K562 (cell line): ENCODE data around the gene POFUT2. TPM values are rescaled to one million over a fixed set of nuclear protein-coding genes. Genes with fewer than 3 reads are reported as not detected.

Source experiments
- ARID2 ChIP-seq: fragments of 450-650 bp; IDR thresholded peaks from 2 replicates; pipeline ENCODE4 v1.6.1; 2017; ENCODE audit warnings: antibody characterized with exemption, mild to moderate bottlenecking
- CCAR2 ChIP-seq: fragments of 200-400 bp; formaldehyde crosslinking; IDR thresholded peaks from 2 replicates; pipeline ENCODE4 v1.6.1; 2017; ENCODE audit warnings: mild to moderate bottlenecking, low read depth, low read length
- CREB5 ChIP-seq: fragments of 250-450 bp; sonication (Bioruptor Pico); IDR thresholded peaks from 2 replicates; pipeline ENCODE4 v1.5.0; 2020; ENCODE audit warnings: mild to moderate bottlenecking
- ELF1 ChIP-seq: fragments of 200-800 bp; sonication (Bioruptor generic); IDR thresholded peaks from 2 replicates; pipeline ENCODE4 v1.6.1; 2016; ENCODE audit warnings: missing genetic modification characterization, missing compliant biosample characterization
- EP300 ChIP-seq: IDR thresholded peaks from 2 replicates; pipeline ENCODE4 v1.6.1; 2012; ENCODE audit warnings: low read length, improper control_type of control experiment
- FOSL1 ChIP-seq: fragments of 200-800 bp; sonication (Bioruptor generic); conservative IDR thresholded peaks from 2 replicates; pipeline ENCODE4 v1.6.1; 2016; ENCODE audit warnings: missing genetic modification characterization, missing compliant biosample characterization
- HEY1 ChIP-seq: fragments of 250-450 bp; sonication (Bioruptor Pico); IDR thresholded peaks from 2 replicates; pipeline ENCODE4 v1.5.0; 2020; ENCODE audit warnings: mild to moderate bottlenecking, moderate library complexity, borderline replicate concordance
- HINFP ChIP-seq: fragments of 450-650 bp; conservative IDR thresholded peaks from 2 replicates; pipeline ENCODE4 v1.6.1; 2016; ENCODE audit warnings: missing genetic modification characterization, low read depth, mild to moderate bottlenecking, control low read depth, missing compliant biosample characterization
- ID3 ChIP-seq, 2 experiments: fragments of 250-450 bp in 1 of 2; fragments of 450-650 bp in 1 of 2; sonication (Bioruptor Pico) in 1 of 2; IDR thresholded peaks; 2 replicates each; pipeline versions ENCODE4 v1.6.1 to v1.8.0; 2016 to 2021; ENCODE audit warnings: mild to moderate bottlenecking in 2 of 2, moderate library complexity in 2 of 2, missing compliant biosample characterization in 1 of 2, missing genetic modification characterization in 1 of 2
- MAZ ChIP-seq, 2 experiments: fragments of 450-650 bp in 1 of 2; sonication (generic) in 1 of 2; formaldehyde crosslinking; IDR thresholded peaks in 1 of 2; conservative IDR thresholded peaks in 1 of 2; 2 replicates each; pipeline versions ENCODE4 v1.4.0 to v1.5.0; 2020; ENCODE audit warnings: mild to moderate bottlenecking in 1 of 2, missing genetic modification reagents in 1 of 2
- MNT ChIP-seq, 2 experiments: fragments of 450-650 bp; conservative IDR thresholded peaks; 2 replicates each; pipeline ENCODE4 v1.6.1; 2017; ENCODE audit warnings: mild to moderate bottlenecking in 2 of 2, moderate library complexity in 2 of 2
- PREB ChIP-seq: sonication (generic); formaldehyde crosslinking; IDR thresholded peaks from 2 replicates; pipeline ENCODE4 v1.8.1; 2023; ENCODE audit warnings: mild to moderate bottlenecking, missing genetic modification reagents
- RAD21 ChIP-seq, 2 experiments: fragments of 250-450 bp in 1 of 2; fragments of 450-650 bp in 1 of 2; sonication (Bioruptor Pico) in 1 of 2; formaldehyde crosslinking in 1 of 2; IDR thresholded peaks in 1 of 2; conservative IDR thresholded peaks in 1 of 2; 2 replicates each; pipeline versions ENCODE4 v1.4.0 to v1.8.0; 2020 to 2022; ENCODE audit warnings: mild to moderate bottlenecking in 2 of 2, moderate library complexity in 1 of 2
- SMAD4 ChIP-seq: fragments of 250-450 bp; sonication (Bioruptor Pico); conservative IDR thresholded peaks from 2 replicates; pipeline ENCODE4 v1.8.0; 2021; ENCODE audit warnings: inconsistent platforms, mild to moderate bottlenecking, moderate library complexity
- SMARCB1 ChIP-seq: IDR thresholded peaks from 2 replicates; pipeline ENCODE4 v1.6.1; 2011; ENCODE audit warnings: improper control_type of control experiment, low read depth; ENCODE audit not compliant: insufficient read length
- SP1 ChIP-seq: sonication (generic); formaldehyde crosslinking; IDR thresholded peaks from 2 replicates; pipeline ENCODE4 v1.8.1; 2022; ENCODE audit warnings: mild to moderate bottlenecking, missing genetic modification reagents
- XRCC5 ChIP-seq: fragments of 200-400 bp; formaldehyde crosslinking; IDR thresholded peaks from 2 replicates; pipeline ENCODE4 v1.6.1; 2017; ENCODE audit warnings: low read depth, mild to moderate bottlenecking, low read length
- ZNF354B ChIP-seq: fragments of 250-450 bp; sonication (Bioruptor Pico); IDR thresholded peaks from 2 replicates; pipeline ENCODE4 v1.4.0; 2020
- ZNF77 ChIP-seq: fragments of 250-450 bp; sonication (Bioruptor Pico); IDR thresholded peaks from 2 replicates; pipeline ENCODE4 v1.5.0; 2020
- polyA plus RNA-seq, 8 experiments: library from polyadenylated mRNA; depleted of rRNA in 4 of 8; stranded (reverse) in 5 of 8; unstranded in 3 of 8; fragments of >200 nt; fragmentation: Nextera tagmentation in 2 of 8; fragmentation: Illumina TruSeq in 1 of 8; extraction: Ambion mirVana in 2 of 8; extraction: Trizol in 1 of 8; gene quantifications; 2 replicates each; pipeline versions ENCODE4 v1.2.1 to v1.2.3, GENCODE V29; 2011 to 2014; ENCODE audit warnings: inconsistent platforms in 1 of 8, missing spikeins in 1 of 8
- total RNA-seq, 7 experiments: library from RNA; depleted of rRNA in 6 of 7; stranded (reverse); fragments of >200 nt in 6 of 7; fragmentation: Illumina TruSeq in 2 of 7; extraction: Trizol in 2 of 7; gene quantifications; 2 replicates each; pipeline versions ENCODE4 v1.2.1 to v1.2.3, GENCODE V29; 2011 to 2021; ENCODE audit warnings: low replicate concordance in 1 of 7

The POFUT2 gene
- total and polyA plus RNA-seq, 9 of the 15 experiments (the other 6 are each of a cell fraction or from before 2014, with no cell fraction given), result 1.1 to 24.2 (median 11.0) TPM

- TF ChIP-seq ID3 (CRISPR knock-in tag; IDR thresholded peaks at IDR 0.05), result no peak
- TF ChIP-seq ID3 (tag; IDR thresholded peaks at IDR 0.05), result 0 out of 2 replicates have a peak, but pooled peaks have one; percentile 40
- peak; percentile 77 for TF ChIP-seq ELF1 (tag)
- TF ChIP-seq CCAR2, result no peak
- 0 out of 4 replicates have a peak, but pooled peaks of 1 of the 2 experiments have one; percentile 49 for TF ChIP-seq MNT (conservative IDR thresholded peaks at IDR 0.05)
- no peak for TF ChIP-seq HEY1
- TF ChIP-seq SP1 (CRISPR knock-in tag), result peak; percentile 56; the same call in 1 of the 2 replicates
- TF ChIP-seq EP300, result no peak
- peak; percentile 99 to 100 for TF ChIP-seq RAD21 (CRISPR knock-in tag; conservative IDR thresholded peaks at IDR 0.05 in 1 of 2, IDR thresholded peaks at IDR 0.05 in 1 of 2)
- TF ChIP-seq MAZ (CRISPR knock-in tag; conservative IDR thresholded peaks at IDR 0.05 in 1 of 2, IDR thresholded peaks at IDR 0.05 in 1 of 2), result peak; percentile 89 to 97
- 0 out of 2 replicates have a peak, but pooled peaks have one; percentile 19 for TF ChIP-seq SMAD4 (CRISPR knock-in tag)
- no peak for TF ChIP-seq HINFP (tag)
- peak; percentile 99 for TF ChIP-seq PREB
- TF ChIP-seq ZNF354B (CRISPR knock-in tag), result no peak
- peak; percentile 98 for TF ChIP-seq ARID2
- TF ChIP-seq CREB5 (CRISPR knock-in tag), result no peak
- no peak for TF ChIP-seq FOSL1 (tag)
- peak; percentile 89; the same call in 1 of the 2 replicates for TF ChIP-seq XRCC5
- TF ChIP-seq SMARCB1, result no peak
- TF ChIP-seq ZNF77 (CRISPR knock-in tag), result no peak
Measured at GRCh38 chr21:45292399-45293219, 4.9 kb upstream of the POFUT2 start (continued).
